IPS-20b (cell line): ENCODE measurements around the gene SIPA1L2.

Experiments
- H3K27ac ChIP-seq: one replicate; pipeline ENCODE4 v1.5.1; 2013; ENCODE audit warnings: low read length
- H3K27me3 ChIP-seq: 2 replicates; pipeline ENCODE4 v1.6.1; 2013; ENCODE audit warnings: mild to moderate bottlenecking, low read length, inconsistent platforms; ENCODE audit not compliant: insufficient read depth
- H3K36me3 ChIP-seq: 2 replicates; pipeline ENCODE4 v1.6.1; 2013; ENCODE audit warnings: low read depth, mild to moderate bottlenecking, inconsistent platforms, low read length, moderate library complexity; ENCODE audit not compliant: insufficient read depth
- H3K4me1 ChIP-seq: 2 replicates; pipeline ENCODE4 v1.6.1; 2013; ENCODE audit warnings: mild to moderate bottlenecking, control low read depth, inconsistent platforms, low read length, moderate library complexity; ENCODE audit not compliant: insufficient read depth
- H3K4me3 ChIP-seq: 2 replicates; pipeline ENCODE4 v1.5.1; 2013; ENCODE audit warnings: mild to moderate bottlenecking, low read length, inconsistent platforms
- H3K9ac ChIP-seq: 2 replicates; pipeline ENCODE4 v1.6.1; 2013; ENCODE audit warnings: low read depth, mild to moderate bottlenecking, inconsistent platforms, low read length, moderate library complexity
- H3K9me3 ChIP-seq: 2 replicates; pipeline ENCODE4 v1.6.1; 2013; ENCODE audit warnings: mild to moderate bottlenecking, low read depth, low read length, inconsistent platforms; ENCODE audit not compliant: insufficient read depth

Gene SIPA1L2

GRCh38 chr1:232636799-232637198 lies 6.9 kb upstream of the SIPA1L2 start:
- no peak overlapping the region for H3K9ac ChIP-seq
- no peak overlapping the region for H3K4me3 ChIP-seq
- H3K4me1 ChIP-seq: no peaks in the 10 kb centered on the region
- no peaks in the 10 kb centered on the region for H3K36me3 ChIP-seq
- H3K27ac ChIP-seq: no peak overlapping the region
- peaks cover 8% of the 10 kb centered on the region for H3K27me3 ChIP-seq
- no peaks in the 10 kb centered on the region for H3K9me3 ChIP-seq

GRCh38 chr1:232635778-232636356 lies 5.9 kb upstream of the SIPA1L2 start:
- H3K36me3 ChIP-seq: no peaks in the 10 kb centered on the region
- H3K9ac ChIP-seq: no peak overlapping the region
- peaks cover 17% of the 10 kb centered on the region for H3K27me3 ChIP-seq
- peaks cover 3% of the 10 kb centered on the region; the same call in 1 of the 2 replicates for H3K4me1 ChIP-seq
- H3K4me3 ChIP-seq: no peak overlapping the region
- no peak overlapping the region for H3K27ac ChIP-seq
- no peaks in the 10 kb centered on the region for H3K9me3 ChIP-seq

GRCh38 chr1:232635279-232635678 lies 5.3 kb upstream of the SIPA1L2 start:
- Histone ChIP-seq H3K9me3 (no peaks in the 10 kb centered on the region), H3K4me3 (no peak overlapping the region), H3K27me3 (peaks cover 21% of the 10 kb centered on the region), H3K36me3 (no peaks in the 10 kb centered on the region), H3K9ac (no peak overlapping the region), H3K27ac (no peak overlapping the region), H3K4me1 (peaks cover 4% of the 10 kb centered on the region; the same call in 1 of the 2 replicates)

- no peak overlapping the region for H3K27ac ChIP-seq
- no peak overlapping the region for H3K4me3 ChIP-seq
- peaks cover 4% of the 10 kb centered on the region; the same call in 1 of the 2 replicates for H3K4me1 ChIP-seq
- H3K9me3 ChIP-seq: no peaks in the 10 kb centered on the region
- H3K27me3 ChIP-seq: peaks cover 24% of the 10 kb centered on the region
- H3K36me3 ChIP-seq: no peaks in the 10 kb centered on the region
- H3K9ac ChIP-seq: no peak overlapping the region
Observed at GRCh38 chr1:232634096-232634495, 4.2 kb upstream of the SIPA1L2 start.

GRCh38 chr1:232630894-232631195 lies 912 bp upstream of the SIPA1L2 start:
- H3K36me3 ChIP-seq: no peaks in the 10 kb centered on the region
- H3K27ac ChIP-seq: no peak overlapping the region
- H3K27me3 ChIP-seq: peaks cover 38% of the 10 kb centered on the region
- no peaks in the 10 kb centered on the region for H3K9me3 ChIP-seq
- H3K4me3 ChIP-seq: peak overlapping the region; percentile 71
- no peak overlapping the region for H3K9ac ChIP-seq
- H3K4me1 ChIP-seq: peaks cover 17% of the 10 kb centered on the region

GRCh38 chr1:232629250-232630046 lies 485 bp downstream of the SIPA1L2 start:
- no peaks in the 10 kb centered on the region for H3K9me3 ChIP-seq
- H3K4me1 ChIP-seq: peaks cover 27% of the 10 kb centered on the region
- H3K9ac ChIP-seq: peak overlapping the region; percentile 3; the same call in 1 of the 2 replicates
- no peak overlapping the region for H3K27ac ChIP-seq
- no peaks in the 10 kb centered on the region for H3K36me3 ChIP-seq
- H3K4me3 ChIP-seq: peak overlapping the region; percentile 75
- H3K27me3 ChIP-seq: peaks cover 38% of the 10 kb centered on the region

- H3K36me3 ChIP-seq: no peaks in the 10 kb centered on the region
- peaks cover 27% of the 10 kb centered on the region for H3K4me1 ChIP-seq
- peaks cover 38% of the 10 kb centered on the region for H3K27me3 ChIP-seq
- no peak overlapping the region for H3K27ac ChIP-seq
- peak overlapping the region; percentile 75 for H3K4me3 ChIP-seq
- no peaks in the 10 kb centered on the region for H3K9me3 ChIP-seq
- H3K9ac ChIP-seq: peak overlapping the region; percentile 3; the same call in 1 of the 2 replicates
Observed at GRCh38 chr1:232628335-232629249, 1.3 kb downstream of the SIPA1L2 start.

- H3K9me3 ChIP-seq: no peaks in the 10 kb centered on the region
- H3K4me1 ChIP-seq: peaks cover 31% of the 10 kb centered on the region
- H3K36me3 ChIP-seq: no peaks in the 10 kb centered on the region
- peak overlapping the region; percentile 75 for H3K4me3 ChIP-seq
- no peak overlapping the region for H3K9ac ChIP-seq
- no peak overlapping the region for H3K27ac ChIP-seq
- H3K27me3 ChIP-seq: peaks cover 38% of the 10 kb centered on the region
Observed at GRCh38 chr1:232627645-232628334, 2.1 kb downstream of the SIPA1L2 start.

- H3K27ac ChIP-seq: no peak overlapping the region
- H3K36me3 ChIP-seq: no peaks in the 10 kb centered on the region
- H3K9ac ChIP-seq: no peak overlapping the region
- no peak overlapping the region for H3K4me3 ChIP-seq
- H3K27me3 ChIP-seq: peaks cover 34% of the 10 kb centered on the region
- H3K4me1 ChIP-seq: peaks cover 37% of the 10 kb centered on the region
- H3K9me3 ChIP-seq: no peaks in the 10 kb centered on the region
Observed at GRCh38 chr1:232627171-232627570, 2.8 kb downstream of the SIPA1L2 start.

GRCh38 chr1:232626452-232626851 lies 3.5 kb downstream of the SIPA1L2 start:
- Histone ChIP-seq H3K27ac (no peak overlapping the region), H3K4me1 (peaks cover 39% of the 10 kb centered on the region), H3K9ac (no peak overlapping the region)

GRCh38 chr1:232625319-232625868 lies 4.5 kb downstream of the SIPA1L2 start:
- Histone ChIP-seq H3K4me1 (peaks cover 46% of the 10 kb centered on the region), H3K9me3 (no peaks in the 10 kb centered on the region), H3K27me3 (peaks cover 18% of the 10 kb centered on the region), H3K4me3 (no peak overlapping the region), H3K27ac (no peak overlapping the region), H3K9ac (no peak overlapping the region), H3K36me3 (no peaks in the 10 kb centered on the region)

More at GRCh38 chr1:232626452-232626851, 3.5 kb downstream of the SIPA1L2 start:
- no peaks in the 10 kb centered on the region for H3K36me3 ChIP-seq
- H3K9me3 ChIP-seq: no peaks in the 10 kb centered on the region
- H3K27me3 ChIP-seq: peaks cover 27% of the 10 kb centered on the region
- H3K4me3 ChIP-seq: no peak overlapping the region
